GM12872 (cell line): Measurements from ENCODE around the gene KRT74.

ENCODE experiments used
- CTCF ChIP-seq: IDR thresholded peaks from 3 replicates; pipeline ENCODE4 v1.5.1; 2011; ENCODE audit warnings: low read depth, mild to moderate bottlenecking, low read length, moderate library complexity; ENCODE audit not compliant: insufficient read depth

The KRT74 gene

GRCh38 chr12:52530366-52530765, 43.3 kb downstream of the KRT74 start:
- no peak for TF ChIP-seq CTCF

GRCh38 chr12:52529846-52530245, 43.8 kb downstream of the KRT74 start:
- no peak for TF ChIP-seq CTCF

- TF ChIP-seq CTCF, result no peak
Measured at GRCh38 chr12:52529417-52529816, 44.2 kb downstream of the KRT74 start.

- no peak for TF ChIP-seq CTCF
Measured at GRCh38 chr12:52528641-52529143, 45.0 kb downstream of the KRT74 start.

- TF ChIP-seq CTCF, result no peak
Measured at GRCh38 chr12:52527121-52527800, 46.4 kb downstream of the KRT74 start.

GRCh38 chr12:52526511-52526951, 47.1 kb downstream of the KRT74 start:
- no peak for TF ChIP-seq CTCF

- no peak for TF ChIP-seq CTCF
Measured at GRCh38 chr12:52525661-52526499, 47.8 kb downstream of the KRT74 start.
